Epidermal melanocyte (primary cell): ENCODE measurements around the gene TREM1.
A peak's percentile ranks its signal among the peaks of the same experiment; 100 is the strongest.

Experiments used
- DNase-seq: peaks from one replicate; pipeline ENCODE4 v3.0.0; 2011; ENCODE audit warnings: low spot score; ENCODE audit not compliant: insufficient read length

Gene TREM1

GRCh38 chr6:41286544-41287346 lies at the start of gene TREM1:
TSS of gene TREM1 (minus strand) at chr6:41286682. CDS start at chr6:41286655, 27 bp downstream.
- no peak for DNase-seq

GRCh38 chr6:41335943-41336342 lies 49.5 kb upstream of the TREM1 start:
- no peak for DNase-seq

GRCh38 chr6:41335296-41335695 lies 48.8 kb upstream of the TREM1 start, which contains the start of gene NCR2:
TSS of gene NCR2 (plus strand) at chr6:41335608. CDS start at chr6:41335877, 269 bp downstream.
- DNase-seq: no peak

- DNase-seq: no peak
Measured at GRCh38 chr6:41334482-41335040, 48.1 kb upstream of the TREM1 start.

- DNase-seq: no peak
Measured at GRCh38 chr6:41332842-41333736, 46.6 kb upstream of the TREM1 start.

- no peak for DNase-seq
Measured at GRCh38 chr6:41332241-41332640, 45.8 kb upstream of the TREM1 start.

GRCh38 chr6:41331401-41332150 lies 45.1 kb upstream of the TREM1 start:
- DNase-seq: no peak

GRCh38 chr6:41327177-41327576 lies 40.7 kb upstream of the TREM1 start:
- no peak for DNase-seq

GRCh38 chr6:41326092-41326491 lies 39.6 kb upstream of the TREM1 start:
- DNase-seq: no peak

- no peak for DNase-seq
Measured at GRCh38 chr6:41325446-41326066, 39.1 kb upstream of the TREM1 start.

GRCh38 chr6:41321183-41321582 lies 34.7 kb upstream of the TREM1 start:
- no peak for DNase-seq

- peak; percentile 48 for DNase-seq
Measured at GRCh38 chr6:41318654-41319565, 32.4 kb upstream of the TREM1 start.

- DNase-seq: no peak
Measured at GRCh38 chr6:41318261-41318653, 31.8 kb upstream of the TREM1 start.

GRCh38 chr6:41315943-41316620 lies 29.6 kb upstream of the TREM1 start:
- no peak for DNase-seq

- DNase-seq: no peak
Measured at GRCh38 chr6:41315203-41315602, 28.7 kb upstream of the TREM1 start.

GRCh38 chr6:41306187-41306854 lies 19.8 kb upstream of the TREM1 start:
- no peak for DNase-seq

GRCh38 chr6:41302638-41303037 lies 16.2 kb upstream of the TREM1 start:
- DNase-seq: no peak

GRCh38 chr6:41298785-41299502 lies 12.5 kb upstream of the TREM1 start:
- no peak for DNase-seq
